Calu3 (cell line): ENCODE measurements around the gene DOK5. TPM values are rescaled to one million over a fixed set of nuclear protein-coding genes. Genes with fewer than 3 reads are reported as not detected.

ENCODE experiments used
- BruUV-seq: library from RNA; stranded (reverse); fragments of 400-500 nt; replicated peaks from 2 replicates; lab custom pipeline; 2021; lab: Mats Ljungman, UMichigan
- CTCF ChIA-PET: fragments of 300-600 bp; sonication (Branson Sonifier 250); formaldehyde crosslinking; loops from one replicate; lab custom pipeline; 2022; ENCODE audit warnings: antibody characterized with exemption; lab: Charles Lee
- DNase-seq: peaks from one replicate; pipeline ENCODE4 v3.0.0; 2022
- H3K27ac Mint-ChIP-seq: one replicate; pipeline ENCODE4 v1.8.0; 2022; ENCODE audit warnings: mixed read lengths; ENCODE audit not compliant: unreplicated experiment
- H3K27me3 Mint-ChIP-seq: one replicate; pipeline ENCODE4 v1.8.0; 2022; ENCODE audit warnings: mixed read lengths; ENCODE audit not compliant: unreplicated experiment
- H3K36me3 Mint-ChIP-seq: one replicate; pipeline ENCODE4 v1.8.0; 2022; ENCODE audit warnings: mild to moderate bottlenecking, moderate library complexity, mixed read lengths; ENCODE audit not compliant: insufficient read depth, unreplicated experiment
- H3K4me1 Mint-ChIP-seq: one replicate; pipeline ENCODE4 v1.8.0; 2022; ENCODE audit warnings: mild to moderate bottlenecking, low read depth, mixed read lengths; ENCODE audit not compliant: unreplicated experiment
- H3K4me3 Mint-ChIP-seq: one replicate; pipeline ENCODE4 v1.8.0; 2022; ENCODE audit warnings: mild to moderate bottlenecking, low read depth, moderate library complexity, mixed read lengths; ENCODE audit not compliant: unreplicated experiment
- H3K9me3 Mint-ChIP-seq: one replicate; pipeline ENCODE4 v1.8.0; 2022; ENCODE audit warnings: low read depth, mixed read lengths; ENCODE audit not compliant: unreplicated experiment
- CTCF ChIP-seq: fragments of 200-600 bp; IDR thresholded peaks from one replicate; pipeline ENCODE4 v1.8.0; 2022; ENCODE audit warnings: antibody characterized with exemption; ENCODE audit not compliant: unreplicated experiment
- intact Hi-C: fragments of 100-400 bp; cut with micrococcal nuclease; formaldehyde crosslinking; loops from one replicate; pipeline ENCODE4 v1.10.0; 2022; ENCODE audit not compliant: unreplicated experiment
- total RNA-seq: library from RNA; stranded (reverse); gene quantifications from 2 replicates; pipeline ENCODE4 v1.2.3, GENCODE V29; 2022

The DOK5 gene
- total RNA-seq, 1 experiment from 2014 or later: 0.17 TPM

DNA sequence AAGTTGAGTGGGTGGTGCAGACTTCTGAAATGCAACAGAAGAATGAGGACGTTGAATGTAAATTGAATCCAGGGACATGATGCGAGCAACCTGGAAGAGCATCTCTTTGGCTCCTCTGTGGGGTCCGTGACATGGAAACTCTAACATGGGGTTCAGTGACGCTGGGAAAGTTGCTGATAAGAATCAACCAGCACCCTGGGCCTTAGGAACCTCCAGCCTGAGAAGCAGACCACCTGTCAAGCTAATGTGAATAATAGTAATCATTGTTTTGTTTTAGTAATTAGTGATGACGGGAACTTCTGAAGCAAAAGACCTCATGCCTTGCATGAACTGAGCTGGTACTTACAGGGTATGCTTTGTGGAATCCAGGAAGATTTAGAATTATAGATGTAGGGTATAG lies 25.2 kb upstream of the DOK5 start:
- no peak overlapping the region for H3K27ac Mint-ChIP-seq
- peaks cover 4% of the 10 kb centered on the region for H3K9me3 Mint-ChIP-seq
- CTCF ChIA-PET: interaction anchor here (0.5 kb wide), 1 partner anchor 74 kb away, joined by 3 read pairs; no protein-coding TSS in a partner anchor
- DNase-seq: no peak
- H3K27me3 Mint-ChIP-seq: peaks cover 30% of the 10 kb centered on the region
- no peaks in the 10 kb centered on the region for H3K36me3 Mint-ChIP-seq
- H3K4me3 Mint-ChIP-seq: no peak overlapping the region
- BruUV-seq: no TSS peak
- intact Hi-C loops: no loop called here
- no peak for TF ChIP-seq CTCF
- H3K4me1 Mint-ChIP-seq: no peaks in the 10 kb centered on the region

GRCh38 chr20:54451171-54451570 lies 24.2 kb upstream of the DOK5 start:
- no TSS peak for BruUV-seq
- no peak overlapping the region for H3K4me3 Mint-ChIP-seq
- TF ChIP-seq CTCF: no peak
- H3K27ac Mint-ChIP-seq: no peak overlapping the region
- CTCF ChIA-PET: no interaction called here
- no peak for DNase-seq
- intact Hi-C loops: no loop called here
- H3K9me3 Mint-ChIP-seq: peaks cover 4% of the 10 kb centered on the region
- H3K36me3 Mint-ChIP-seq: no peaks in the 10 kb centered on the region
- H3K4me1 Mint-ChIP-seq: no peaks in the 10 kb centered on the region
- H3K27me3 Mint-ChIP-seq: peaks cover 30% of the 10 kb centered on the region

GRCh38 chr20:54452277-54452676 lies 23.1 kb upstream of the DOK5 start:
- no peak for TF ChIP-seq CTCF
- CTCF ChIA-PET: no interaction called here
- Mint-ChIP-seq H3K27me3 (peaks cover 19% of the 10 kb centered on the region), H3K9me3 (peaks cover 4% of the 10 kb centered on the region), H3K4me1 (no peaks in the 10 kb centered on the region), H3K36me3 (no peaks in the 10 kb centered on the region), H3K4me3 (no peak overlapping the region), H3K27ac (no peak overlapping the region)
- no peak for DNase-seq
- BruUV-seq: no TSS peak
- intact Hi-C loops: no loop called here

DNA sequence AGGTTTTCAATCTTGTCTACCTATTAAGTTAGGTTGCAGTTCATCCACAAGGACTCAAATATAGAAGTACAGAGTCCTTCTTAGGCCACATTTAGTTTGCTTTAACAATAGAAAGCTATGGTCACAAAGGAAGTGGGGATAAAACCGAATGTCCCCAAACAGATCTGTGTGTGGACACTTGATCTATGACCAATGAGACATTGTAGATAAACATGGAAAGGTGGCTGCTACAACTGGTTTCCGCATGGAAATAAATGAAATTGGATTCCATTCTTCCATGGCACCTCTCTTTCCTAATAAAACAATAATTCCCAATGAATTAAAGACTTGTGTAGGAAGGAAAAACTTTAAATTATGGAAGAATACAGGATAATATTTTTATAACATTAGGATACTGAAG lies 20.4 kb upstream of the DOK5 start:
- DNase-seq: no peak
- no peak overlapping the region for H3K27ac Mint-ChIP-seq
- no TSS peak for BruUV-seq
- no peaks in the 10 kb centered on the region for H3K36me3 Mint-ChIP-seq
- intact Hi-C loops: loop anchor here (5.0 kb wide), 1 partner anchor 192 kb away; no protein-coding TSS in a partner anchor
- no peaks in the 10 kb centered on the region for H3K4me1 Mint-ChIP-seq
- no peak overlapping the region for H3K4me3 Mint-ChIP-seq
- no peaks in the 10 kb centered on the region for H3K27me3 Mint-ChIP-seq
- no peak for TF ChIP-seq CTCF
- CTCF ChIA-PET: no interaction called here
- peaks cover 4% of the 10 kb centered on the region for H3K9me3 Mint-ChIP-seq
